ENCODE measurements around the gene SIGLEC11.

GRCh38 chr19:49954092-49954829 lies 6.7 kb downstream of the SIGLEC11 start:
- TF ChIP-seq POLR2A (IDR thresholded peaks at IDR 0.05) (no peak), CTCF (IDR thresholded peaks at IDR 0.05) (no peak)
